MM.1S (cell line): Measurements from ENCODE around the gene CNTNAP2.
A peak's percentile ranks its signal among the peaks of the same experiment; 100 is the strongest.

ENCODE experiments used
- DNase-seq: peaks from one replicate; pipeline ENCODE4 v3.0.0-alpha.2; 2015
- H2AFZ ChIP-seq: fragments of 300-600 bp; sonication (generic); 2 replicates; pipeline ENCODE4 v1.6.0; 2016; ENCODE audit warnings: antibody characterized with exemption, low read length
- H3F3A ChIP-seq: fragments of 300-600 bp; sonication (generic); 2 replicates; pipeline ENCODE4 v1.6.1; 2016; ENCODE audit warnings: mild to moderate bottlenecking, antibody characterized with exemption, low read length, moderate library complexity, mixed read lengths; ENCODE audit not compliant: insufficient read depth
- H3K27ac ChIP-seq: fragments of 300-600 bp; sonication (generic); 2 replicates; pipeline ENCODE4 v1.5.1; 2016; ENCODE audit warnings: mild to moderate bottlenecking, low read length
- H3K27me3 ChIP-seq: fragments of 300-600 bp; sonication (generic); replicated peaks from 2 replicates; pipeline ENCODE4 v1.6.0; 2016; ENCODE audit warnings: low read length; ENCODE audit not compliant: insufficient read depth
- H3K36me3 ChIP-seq: fragments of 300-600 bp; sonication (generic); replicated peaks from 2 replicates; pipeline ENCODE4 v1.6.1; 2016; ENCODE audit warnings: mild to moderate bottlenecking, low read length, mixed read lengths; ENCODE audit not compliant: insufficient read depth
- H3K4me1 ChIP-seq: fragments of 300-600 bp; sonication (generic); 2 replicates; pipeline ENCODE4 v1.6.1; 2016; ENCODE audit warnings: low read length, mixed read lengths
- H3K4me2 ChIP-seq: fragments of 300-600 bp; sonication (generic); 2 replicates; pipeline ENCODE4 v1.6.0; 2016; ENCODE audit warnings: low read depth, low read length
- H3K4me3 ChIP-seq: fragments of 300-600 bp; sonication (generic); 2 replicates; pipeline ENCODE4 v1.5.1; 2016; ENCODE audit warnings: low read length, mixed read lengths
- H3K79me2 ChIP-seq: fragments of 300-600 bp; sonication (generic); 2 replicates; pipeline ENCODE4 v1.6.1; 2016; ENCODE audit warnings: mixed run types, low read length, mixed read lengths
- H3K9ac ChIP-seq: fragments of 300-600 bp; sonication (generic); 2 replicates; pipeline ENCODE4 v1.6.1; 2016; ENCODE audit warnings: low read length, mixed read lengths
- H3K9me2 ChIP-seq: fragments of 300-600 bp; sonication (generic); replicated peaks from 2 replicates; pipeline ENCODE4 v1.6.1; 2016; ENCODE audit warnings: mild to moderate bottlenecking, low read length, mixed read lengths; ENCODE audit not compliant: insufficient read depth
- H3K9me3 ChIP-seq: fragments of 300-600 bp; sonication (generic); replicated peaks from 2 replicates; pipeline ENCODE4 v1.6.1; 2016; ENCODE audit warnings: mild to moderate bottlenecking, low read length, mixed read lengths; ENCODE audit not compliant: insufficient read depth
- H4K20me1 ChIP-seq: fragments of 300-600 bp; sonication (generic); 2 replicates; pipeline ENCODE4 v1.6.1; 2016; ENCODE audit warnings: mild to moderate bottlenecking, low read length, moderate library complexity, mixed read lengths; ENCODE audit not compliant: insufficient read depth
- EZH2 ChIP-seq: fragments of 300-600 bp; sonication (generic); optimal IDR thresholded peaks from 2 replicates; pipeline ENCODE3; 2017; ENCODE audit warnings: low read depth, mild to moderate bottlenecking, antibody characterized with exemption, low read length, mixed read lengths
- EZH2phosphoT487 ChIP-seq: fragments of 300-600 bp; sonication (generic); IDR thresholded peaks from 2 replicates; pipeline ENCODE4 v1.6.1; 2018; ENCODE audit warnings: antibody characterized with exemption, low read length
- TF ChIP-seq, protein P1 (sequence below): fragments of 300-600 bp; sonication (generic); IDR thresholded peaks from 2 replicates; pipeline ENCODE4 v1.5.1; 2016; ENCODE audit warnings: antibody characterized with exemption, low read length, mixed read lengths

CNTNAP2 gene

DNA sequence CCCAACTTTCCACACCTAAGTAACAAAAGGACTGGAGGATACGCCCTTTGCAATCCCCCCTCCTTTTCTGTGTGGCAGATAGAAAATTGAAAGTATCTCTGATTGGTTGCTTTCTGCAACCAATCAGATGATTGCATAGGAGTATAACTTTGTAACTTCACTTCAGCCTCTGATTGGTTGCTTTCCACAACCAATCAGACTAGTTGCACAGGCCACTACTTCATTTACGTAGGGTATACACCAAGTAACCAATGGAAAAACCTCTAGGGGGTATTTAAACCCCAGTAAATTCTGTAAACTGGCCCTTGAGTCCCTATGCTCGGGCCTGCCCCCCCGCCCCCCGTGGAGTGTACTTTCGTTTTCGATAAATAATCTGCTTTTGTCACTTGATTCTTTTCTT is 1080.4 kb downstream of the CNTNAP2 start:
- Histone ChIP-seq H4K20me1 (no peaks in the 10 kb centered on the region), H3K9me3 (no peaks in the 10 kb centered on the region), H2AFZ (peak overlapping the region; percentile 87), H3K27ac (no peak overlapping the region), H3K27me3 (no peaks in the 10 kb centered on the region), H3K9me2 (no peaks in the 10 kb centered on the region), H3K4me2 (peak overlapping the region; percentile 36), H3F3A (no peaks in the 10 kb centered on the region), H3K79me2 (no peaks in the 10 kb centered on the region), H3K4me3 (peak overlapping the region; percentile 50), H3K36me3 (no peaks in the 10 kb centered on the region), H3K9ac (no peak overlapping the region; the same call in 1 of the 2 replicates), H3K4me1 (no peaks in the 10 kb centered on the region)
- TF ChIP-seq EZH2 (no peak), EZH2phosphoT487 (no peak)
- TF ChIP-seq, protein P1, sequence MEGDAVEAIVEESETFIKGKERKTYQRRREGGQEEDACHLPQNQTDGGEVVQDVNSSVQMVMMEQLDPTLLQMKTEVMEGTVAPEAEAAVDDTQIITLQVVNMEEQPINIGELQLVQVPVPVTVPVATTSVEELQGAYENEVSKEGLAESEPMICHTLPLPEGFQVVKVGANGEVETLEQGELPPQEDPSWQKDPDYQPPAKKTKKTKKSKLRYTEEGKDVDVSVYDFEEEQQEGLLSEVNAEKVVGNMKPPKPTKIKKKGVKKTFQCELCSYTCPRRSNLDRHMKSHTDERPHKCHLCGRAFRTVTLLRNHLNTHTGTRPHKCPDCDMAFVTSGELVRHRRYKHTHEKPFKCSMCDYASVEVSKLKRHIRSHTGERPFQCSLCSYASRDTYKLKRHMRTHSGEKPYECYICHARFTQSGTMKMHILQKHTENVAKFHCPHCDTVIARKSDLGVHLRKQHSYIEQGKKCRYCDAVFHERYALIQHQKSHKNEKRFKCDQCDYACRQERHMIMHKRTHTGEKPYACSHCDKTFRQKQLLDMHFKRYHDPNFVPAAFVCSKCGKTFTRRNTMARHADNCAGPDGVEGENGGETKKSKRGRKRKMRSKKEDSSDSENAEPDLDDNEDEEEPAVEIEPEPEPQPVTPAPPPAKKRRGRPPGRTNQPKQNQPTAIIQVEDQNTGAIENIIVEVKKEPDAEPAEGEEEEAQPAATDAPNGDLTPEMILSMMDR: no peak
- DNase-seq: peak; percentile 60

DNA sequence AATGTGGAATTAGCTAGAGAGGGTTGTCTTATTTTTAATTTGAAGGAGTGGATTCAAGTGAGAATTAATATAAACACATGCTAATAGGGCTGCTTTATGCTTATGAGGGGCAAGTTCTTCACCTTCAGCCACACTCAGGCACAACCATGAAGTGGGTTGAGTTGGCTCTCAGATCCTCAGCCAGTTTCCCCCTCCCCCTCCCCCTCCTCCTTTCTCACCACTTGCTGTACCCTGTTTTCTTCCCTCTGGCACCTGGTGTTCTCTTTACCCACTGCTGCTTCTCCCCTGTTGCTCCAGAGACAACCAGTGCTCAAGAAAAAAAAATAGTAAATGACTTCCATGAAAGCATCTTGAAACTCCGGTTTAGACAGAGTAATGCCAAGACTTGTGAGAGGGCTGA is 1083.3 kb downstream of the CNTNAP2 start:
- no peaks in the 10 kb centered on the region for H3K9me2 ChIP-seq
- H4K20me1 ChIP-seq: no peaks in the 10 kb centered on the region
- no peaks in the 10 kb centered on the region for H3K4me1 ChIP-seq
- H3K79me2 ChIP-seq: no peaks in the 10 kb centered on the region
- DNase-seq: no peak
- H3K9ac ChIP-seq: no peak overlapping the region
- H3F3A ChIP-seq: no peaks in the 10 kb centered on the region
- no peak overlapping the region for H2AFZ ChIP-seq
- no peak overlapping the region for H3K4me2 ChIP-seq
- TF ChIP-seq EZH2: no peak
- TF ChIP-seq EZH2phosphoT487: no peak
- TF ChIP-seq, protein P1: no peak
- H3K36me3 ChIP-seq: no peaks in the 10 kb centered on the region
- no peak overlapping the region for H3K4me3 ChIP-seq
- H3K27ac ChIP-seq: no peak overlapping the region
- no peaks in the 10 kb centered on the region for H3K9me3 ChIP-seq
- no peaks in the 10 kb centered on the region for H3K27me3 ChIP-seq

DNA sequence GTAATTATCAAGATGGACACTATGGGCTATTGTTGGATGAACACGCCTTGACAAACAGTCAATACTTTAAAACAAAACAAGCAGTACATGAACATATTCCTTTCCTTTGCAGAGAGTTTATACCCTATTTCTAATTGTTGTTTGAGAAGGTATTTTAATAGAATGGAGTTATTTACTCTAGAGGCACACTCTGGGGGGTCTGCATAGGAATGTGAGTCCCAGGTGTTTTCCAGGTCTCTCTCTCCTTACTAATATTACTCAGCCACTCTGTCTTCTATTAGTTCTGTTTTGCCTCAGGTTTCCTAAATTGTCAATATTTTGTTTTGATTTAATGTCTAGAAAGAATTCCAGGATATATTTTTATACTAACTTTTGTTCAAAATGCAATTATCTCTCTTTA is 1091.4 kb downstream of the CNTNAP2 start:
- Histone ChIP-seq H3K36me3 (no peaks in the 10 kb centered on the region), H4K20me1 (no peaks in the 10 kb centered on the region), H3K27me3 (no peaks in the 10 kb centered on the region), H3K27ac (no peak overlapping the region), H3K4me1 (no peaks in the 10 kb centered on the region), H3K9me3 (no peaks in the 10 kb centered on the region), H3K4me3 (no peak overlapping the region), H3F3A (no peaks in the 10 kb centered on the region), H3K9me2 (no peaks in the 10 kb centered on the region), H3K4me2 (no peak overlapping the region), H3K79me2 (no peaks in the 10 kb centered on the region), H3K9ac (no peak overlapping the region), H2AFZ (no peak overlapping the region)
- no peak for TF ChIP-seq EZH2
- TF ChIP-seq, protein P1: no peak
- no peak for TF ChIP-seq EZH2phosphoT487
- DNase-seq: no peak
